ENCODE data around the gene RNF26. TPM values are rescaled to one million over a fixed set of nuclear protein-coding genes. Genes with fewer than 3 reads are reported as not detected.

RNF26 gene
- total RNA-seq, 1 experiment from 2014 or later, result 90.6 TPM

GRCh38 chr11:119300198-119300964, 33.9 kb upstream of the RNF26 start:
- Mint-ChIP-seq H3K27ac (no peak overlapping the region; the same call in 1 of the 2 replicates), H3K36me3 (peaks cover 71% of the 10 kb centered on the region), H3K9me3 (no peaks in the 10 kb centered on the region), H3K27me3 (ENCODE audit: low read depth) (no peaks in the 10 kb centered on the region), H3K4me1 (no peaks in the 10 kb centered on the region), H3K4me3 (no peak overlapping the region)
- TF ChIP-seq USF1 (CRISPR knock-in tag; IDR thresholded peaks at IDR 0.05) (no peak), ELF4 (CRISPR knock-in tag; IDR thresholded peaks at IDR 0.05; ENCODE audit: low read depth) (no peak), STAT6 (CRISPR knock-in tag; conservative IDR thresholded peaks at IDR 0.05; ENCODE audit: low read depth) (no peak), RELA (CRISPR knock-in tag; IDR thresholded peaks at IDR 0.05; ENCODE audit: borderline replicate concordance) (no peak), OVOL2 (CRISPR knock-in tag; IDR thresholded peaks at IDR 0.05; ENCODE audit: borderline replicate concordance) (no peak), ZNF232 (CRISPR knock-in tag; IDR thresholded peaks at IDR 0.05) (no peak), JAZF1 (CRISPR knock-in tag; IDR thresholded peaks at IDR 0.05) (no peak), ETV6 (CRISPR knock-in tag; IDR thresholded peaks at IDR 0.05) (no peak), CDX4 (CRISPR knock-in tag; IDR thresholded peaks at IDR 0.05; ENCODE audit: borderline replicate concordance) (no peak), HMGXB4 (CRISPR knock-in tag; IDR thresholded peaks at IDR 0.05) (no peak), GABPB1 (CRISPR knock-in tag; IDR thresholded peaks at IDR 0.05) (no peak), ZNF671 (CRISPR knock-in tag; IDR thresholded peaks at IDR 0.05) (no peak), ZBTB21 (CRISPR knock-in tag; IDR thresholded peaks at IDR 0.05; ENCODE audit: borderline replicate concordance) (no peak), SMAD3 (CRISPR knock-in tag; IDR thresholded peaks at IDR 0.05; ENCODE audit: borderline replicate concordance) (no peak), CREM (CRISPR knock-in tag; IDR thresholded peaks at IDR 0.05) (no peak), MYBL2 (CRISPR knock-in tag; IDR thresholded peaks at IDR 0.05) (no peak), GRHL2 (CRISPR knock-in tag; IDR thresholded peaks at IDR 0.05; ENCODE audit: insufficient replicate concordance, severe bottlenecking) (no peak), IRF2 (CRISPR knock-in tag; IDR thresholded peaks at IDR 0.05; ENCODE audit: borderline replicate concordance, low read depth) (no peak)
- TF ChIP-seq, protein P1, sequence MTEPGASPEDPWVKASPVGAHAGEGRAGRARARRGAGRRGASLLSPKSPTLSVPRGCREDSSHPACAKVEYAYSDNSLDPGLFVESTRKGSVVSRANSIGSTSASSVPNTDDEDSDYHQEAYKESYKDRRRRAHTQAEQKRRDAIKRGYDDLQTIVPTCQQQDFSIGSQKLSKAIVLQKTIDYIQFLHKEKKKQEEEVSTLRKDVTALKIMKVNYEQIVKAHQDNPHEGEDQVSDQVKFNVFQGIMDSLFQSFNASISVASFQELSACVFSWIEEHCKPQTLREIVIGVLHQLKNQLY (CRISPR knock-in tag; IDR thresholded peaks at IDR 0.05), result no peak
- ATAC-seq, result no peak
- no peak for DNase-seq (ENCODE audit: low spot score)
- ChIA-PET POLR2A (no interaction called here), CTCF (interaction anchor here (0.9 to 2.1 kb wide), 2 partner anchors 16 to 40 kb away, joined by 3 to 5 read pairs; no protein-coding TSS in a partner anchor)
